OCI-LY3 (cell line): ENCODE data around the gene KRTAP4-3.

Experiments used
- EZH2phosphoT487 ChIP-seq: fragments of 200-600 bp; shearing (Covaris generic); IDR thresholded peaks from 2 replicates; pipeline ENCODE4 v1.6.1; 2018; ENCODE audit warnings: antibody characterized with exemption, mixed run types, low read depth
- TF ChIP-seq, protein P1 (sequence below): fragments of 200-600, 300-600 bp; sonication (generic); IDR thresholded peaks from 2 replicates; pipeline ENCODE4 v1.5.1; 2014; ENCODE audit warnings: antibody characterized with exemption, low read length, low read depth

DNA sequence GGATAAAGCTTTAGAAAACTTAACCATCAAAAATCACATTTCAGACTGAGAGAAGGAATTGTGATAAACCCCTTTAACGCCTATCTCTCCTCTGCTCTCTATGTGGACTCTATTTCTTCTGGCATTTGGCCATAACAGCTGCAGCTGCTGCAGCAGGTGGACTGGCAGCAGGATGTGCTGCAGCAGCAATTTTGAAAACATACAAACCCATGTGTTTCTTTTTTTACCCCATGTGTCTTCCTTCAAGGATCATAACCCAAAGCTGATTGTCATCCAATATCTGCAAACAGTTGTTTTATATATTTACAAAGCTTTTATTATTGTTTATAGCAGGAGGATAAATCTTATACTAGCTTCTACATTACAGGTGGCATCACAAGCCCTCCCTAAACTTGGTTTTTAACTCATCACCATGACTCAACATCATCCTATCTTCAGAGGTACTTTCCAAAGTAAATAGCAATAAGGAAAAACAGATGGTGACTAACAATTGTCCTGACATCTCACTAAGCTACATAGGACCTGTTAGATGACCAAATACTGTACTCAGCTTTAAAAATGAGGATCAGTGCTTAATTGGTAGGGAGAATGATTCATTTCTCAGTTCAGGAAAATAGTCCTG is 43.9 kb upstream of the KRTAP4-3 start:
- TF ChIP-seq, protein P1, sequence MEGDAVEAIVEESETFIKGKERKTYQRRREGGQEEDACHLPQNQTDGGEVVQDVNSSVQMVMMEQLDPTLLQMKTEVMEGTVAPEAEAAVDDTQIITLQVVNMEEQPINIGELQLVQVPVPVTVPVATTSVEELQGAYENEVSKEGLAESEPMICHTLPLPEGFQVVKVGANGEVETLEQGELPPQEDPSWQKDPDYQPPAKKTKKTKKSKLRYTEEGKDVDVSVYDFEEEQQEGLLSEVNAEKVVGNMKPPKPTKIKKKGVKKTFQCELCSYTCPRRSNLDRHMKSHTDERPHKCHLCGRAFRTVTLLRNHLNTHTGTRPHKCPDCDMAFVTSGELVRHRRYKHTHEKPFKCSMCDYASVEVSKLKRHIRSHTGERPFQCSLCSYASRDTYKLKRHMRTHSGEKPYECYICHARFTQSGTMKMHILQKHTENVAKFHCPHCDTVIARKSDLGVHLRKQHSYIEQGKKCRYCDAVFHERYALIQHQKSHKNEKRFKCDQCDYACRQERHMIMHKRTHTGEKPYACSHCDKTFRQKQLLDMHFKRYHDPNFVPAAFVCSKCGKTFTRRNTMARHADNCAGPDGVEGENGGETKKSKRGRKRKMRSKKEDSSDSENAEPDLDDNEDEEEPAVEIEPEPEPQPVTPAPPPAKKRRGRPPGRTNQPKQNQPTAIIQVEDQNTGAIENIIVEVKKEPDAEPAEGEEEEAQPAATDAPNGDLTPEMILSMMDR = no peak
- TF ChIP-seq EZH2phosphoT487 = no peak
